ENCODE results near the gene REXO5.

- TF ChIP-seq POLR2AphosphoS5 (IDR thresholded peaks at IDR 0.05) (no peak), CTCF (IDR thresholded peaks at IDR 0.05) (no peak), POLR2A (IDR thresholded peaks at IDR 0.05; ENCODE audit: low read depth) (no peak)
Observed at GRCh38 chr16:20761175-20761574, 45.2 kb upstream of the REXO5 start.
